DMS53 (cell line): ENCODE measurements around the gene CD27.
A peak's percentile ranks its signal among the peaks of the same experiment; 100 is the strongest.
"Not testable (repeated sequence)": the region's sequence is repeated elsewhere in the genome, so short reads cannot be mapped to it uniquely, and the experiment has no call there.

ENCODE experiments used
- DNase-seq: peaks from one replicate; lab custom pipeline; 2025; lab: John Stamatoyannopoulos, UW

Gene CD27

GRCh38 chr12:6488240-6488639 lies 43.5 kb downstream of the CD27 start:
- DNase-seq, result no peak

- DNase-seq, result no peak
Observed at GRCh38 chr12:6489449-6489848, 44.7 kb downstream of the CD27 start.

- not testable (repeated sequence) for DNase-seq
Observed at GRCh38 chr12:6490673-6491072, 45.9 kb downstream of the CD27 start.

- DNase-seq, result peak; percentile 100
Observed at GRCh38 chr12:6492838-6493496, 48.2 kb downstream of the CD27 start, which contains the start of gene MRPL51. Gene MRPL51, minus strand, starts transcription at chr12:6493262. Its CDS starts 126 bp downstream, at chr12:6493136.

GRCh38 chr12:6493497-6494257 lies 48.9 kb downstream of the CD27 start, which contains the start of gene NCAPD2:
Gene NCAPD2, plus strand, starts transcription at chr12:6494102. Its CDS starts 997 bp downstream, at chr12:6495099.
- DNase-seq, result peak; percentile 100

- DNase-seq, result peak; percentile 74
Observed at GRCh38 chr12:6494258-6494743, 49.5 kb downstream of the CD27 start.

GRCh38 chr12:6494968-6495367 lies 50.2 kb downstream of the CD27 start:
- no peak for DNase-seq

- DNase-seq, result not testable (repeated sequence)
Observed at GRCh38 chr12:6497291-6497690, 52.5 kb downstream of the CD27 start.

GRCh38 chr12:6500466-6500865 lies 55.7 kb downstream of the CD27 start:
- no peak for DNase-seq
